NCI-H2196 treated with DMSO at 0.1 percent for 48 hours (cell line): ENCODE data around the gene TEX2.
A peak's percentile ranks its signal among the peaks of the same experiment; 100 is the strongest.

Source experiments
- DNase-seq: peaks from one replicate; lab custom pipeline; 2025; ENCODE audit not compliant: unreplicated experiment; lab: John Stamatoyannopoulos, UW

The TEX2 gene

GRCh38 chr17:64148017-64148631 lies 114.9 kb downstream of the TEX2 start:
- no peak for DNase-seq

- no peak for DNase-seq
Observed at GRCh38 chr17:64147110-64148016, 115.7 kb downstream of the TEX2 start.

- DNase-seq, result no peak
Observed at GRCh38 chr17:64146418-64147109, 116.5 kb downstream of the TEX2 start.

GRCh38 chr17:64145751-64146417 lies 117.2 kb downstream of the TEX2 start:
- peak; percentile 95 for DNase-seq

- DNase-seq, result no peak
Observed at GRCh38 chr17:64145375-64145750, 117.7 kb downstream of the TEX2 start.

- DNase-seq, result no peak
Observed at GRCh38 chr17:64139542-64139941, 123.5 kb downstream of the TEX2 start.

GRCh38 chr17:64138441-64138840 lies 124.6 kb downstream of the TEX2 start:
- no peak for DNase-seq

GRCh38 chr17:64135000-64135399 lies 128.1 kb downstream of the TEX2 start:
- no peak for DNase-seq

- DNase-seq, result no peak
Observed at GRCh38 chr17:64134216-64134970, 128.7 kb downstream of the TEX2 start.

GRCh38 chr17:64133546-64134215 lies 129.4 kb downstream of the TEX2 start:
- peak; percentile 46 for DNase-seq

- DNase-seq, result no peak
Observed at GRCh38 chr17:64131606-64132270, 131.3 kb downstream of the TEX2 start.

GRCh38 chr17:64130559-64131001 lies 132.5 kb downstream of the TEX2 start:
- no peak for DNase-seq

GRCh38 chr17:64129765-64130558 lies 133.1 kb downstream of the TEX2 start, which contains the start of gene ERN1:
Gene ERN1, minus strand, starts transcription at chr17:64130144. Its CDS starts 115 bp downstream, at chr17:64130029.
- peak; percentile 71 for DNase-seq

GRCh38 chr17:64129515-64129764 lies 133.6 kb downstream of the TEX2 start:
- no peak for DNase-seq

GRCh38 chr17:64128787-64129514 lies 134.1 kb downstream of the TEX2 start:
- DNase-seq, result no peak

GRCh38 chr17:64126918-64127317 lies 136.1 kb downstream of the TEX2 start:
- DNase-seq, result no peak

GRCh38 chr17:64125937-64126336 lies 137.1 kb downstream of the TEX2 start:
- DNase-seq, result no peak

- DNase-seq, result no peak
Observed at GRCh38 chr17:64124609-64125008, 138.5 kb downstream of the TEX2 start.
